ENCODE results near the gene NUP85. TPM values are rescaled to one million over a fixed set of nuclear protein-coding genes. Genes with fewer than 3 reads are reported as not detected.
A peak's percentile ranks its signal among the peaks of the same experiment; 100 is the strongest.

The NUP85 gene
- polyA plus RNA-seq, 1 of the 3 experiments (the other 2 are of a cell fraction) = 80.5 TPM

DNA sequence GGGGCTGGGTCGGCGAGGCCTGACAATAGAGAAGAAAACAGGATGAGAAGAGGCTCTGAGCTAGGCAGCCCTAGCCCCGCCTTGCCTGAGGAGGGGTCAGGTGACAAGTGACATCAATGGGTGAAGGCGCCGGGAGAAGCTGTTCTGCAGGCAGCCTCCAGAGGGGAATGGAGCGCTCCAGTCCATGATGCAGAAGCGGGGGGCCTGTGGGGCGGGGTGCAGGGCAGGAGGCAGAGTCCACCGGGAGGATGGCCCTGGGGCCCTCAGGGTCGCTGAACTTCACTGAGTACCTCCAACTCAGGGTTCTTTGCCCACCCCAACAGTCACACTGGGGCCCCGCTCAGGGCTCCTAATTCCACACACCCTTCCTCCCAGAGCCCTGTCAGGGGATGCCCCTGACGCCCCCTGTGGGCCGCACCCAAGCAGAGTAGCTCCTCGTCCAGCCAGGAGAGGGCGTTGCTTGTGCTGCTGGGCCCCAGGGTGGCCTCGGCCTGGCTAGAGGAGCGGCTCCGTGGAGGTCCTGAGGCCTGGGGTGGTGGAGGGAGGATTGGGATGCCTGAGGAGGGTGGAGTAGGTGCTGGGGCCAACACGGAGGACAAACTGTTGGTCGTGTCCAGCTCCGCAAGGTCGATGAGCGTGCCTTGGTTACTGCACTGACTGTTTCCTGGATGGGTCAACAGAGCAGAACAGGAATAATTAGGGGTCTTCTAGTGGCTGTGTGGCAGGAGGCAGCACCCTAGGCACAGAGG, 35.1 kb downstream of the NUP85 start:
- Histone ChIP-seq H3K9me2 (no peaks in the 10 kb centered on the region), H3K4me3 (ENCODE audit: low read depth in 2 of 2, low read length in 1 of 2) (no peak overlapping the region; a peak in 1 of 4 replicates), H2AFZ (ENCODE audit: low read depth) (no peak overlapping the region), H3K79me2 (ENCODE audit: insufficient read depth) (no peaks in the 10 kb centered on the region), H3K9ac (no peak overlapping the region), H3K36me3 (replicated peaks in 1 of 2; ENCODE audit: control insufficient read depth in 1 of 2, insufficient read depth in 2 of 2, low read length in 1 of 2) (peaks cover 45 to 95% of the 10 kb centered on the region in 2 experiments), H3K27ac (ENCODE audit: low read depth in 2 of 2, low read length in 1 of 2) (no peak overlapping the region), H3K4me2 (no peak overlapping the region), H3K9me3 (no peaks in the 10 kb centered on the region), H3K27me3 (ENCODE audit: insufficient read depth) (no peaks in the 10 kb centered on the region), H4K20me1 (ENCODE audit: insufficient read depth) (peaks cover 3% of the 10 kb centered on the region; the same call in 1 of the 2 replicates), H3K4me1 (ENCODE audit: control insufficient read depth in 1 of 2, insufficient read depth in 2 of 2, low read depth in 1 of 2, low read length in 1 of 2) (no peaks in the 10 kb centered on the region; a peak in 1 of 4 replicates), H3F3A (replicated peaks; ENCODE audit: insufficient read depth) (peaks cover 25% of the 10 kb centered on the region)
- ChIA-PET POLR2A (interaction anchor here (1.1 kb wide), 1 partner anchor 20 kb away, joined by 3 read pairs; no protein-coding TSS in a partner anchor), CTCF (interaction anchor here (0.5 to 11.7 kb wide), 27 partner anchors 10 to 189 kb away, joined by 3 to 136 read pairs (median 4); partner anchors contain the start of genes GGA3, MIF4GD, MRPS7 and NUP85)
- WGBS (ENCODE audit: low lambda C conversion rate) = 82% methylated on average over 20 of the region's 23 CpGs
- peak; percentile 83 for DNase-seq
- no peak for TF ChIP-seq TEAD4 (IDR thresholded peaks at IDR 0.05; ENCODE audit: borderline replicate concordance, insufficient read depth)
- TF ChIP-seq ELF1 (IDR thresholded peaks at IDR 0.05) = no peak
- peak; percentile 45 for TF ChIP-seq RAD21 (IDR thresholded peaks at IDR 0.05; ENCODE audit: low read length)
- TF ChIP-seq RFX5 (IDR thresholded peaks at IDR 0.05; ENCODE audit: low read length) = no peak
- TF ChIP-seq, protein P1, sequence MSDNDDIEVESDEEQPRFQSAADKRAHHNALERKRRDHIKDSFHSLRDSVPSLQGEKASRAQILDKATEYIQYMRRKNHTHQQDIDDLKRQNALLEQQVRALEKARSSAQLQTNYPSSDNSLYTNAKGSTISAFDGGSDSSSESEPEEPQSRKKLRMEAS (IDR thresholded peaks at IDR 0.05; ENCODE audit: low read depth) = no peak
- TF ChIP-seq RCOR1 (IDR thresholded peaks at IDR 0.05; ENCODE audit: low read length) = no peak
- TF ChIP-seq SMC3 (IDR thresholded peaks at IDR 0.05; ENCODE audit: low read depth, low read length) = peak; percentile 45
- no peak for TF ChIP-seq CHD2 (IDR thresholded peaks at IDR 0.05; ENCODE audit: low read length, partially characterized antibody)
- no peak for TF ChIP-seq FOXM1 (IDR thresholded peaks at IDR 0.05; ENCODE audit: low read depth)
- no peak for TF ChIP-seq RXRA (IDR thresholded peaks at IDR 0.05; ENCODE audit: borderline replicate concordance, low read depth)
- TF ChIP-seq YY1 (IDR thresholded peaks at IDR 0.05; ENCODE audit: low read depth) = no peak
- TF ChIP-seq NRF1 (IDR thresholded peaks at IDR 0.05; ENCODE audit: low read depth, low read length) = no peak
- TF ChIP-seq FOXJ3 (CRISPR knock-in tag; IDR thresholded peaks at IDR 0.05) = no peak
- no peak for TF ChIP-seq MEF2A (IDR thresholded peaks at IDR 0.05; ENCODE audit: borderline replicate concordance, low read depth)
- TF ChIP-seq, protein P2, sequence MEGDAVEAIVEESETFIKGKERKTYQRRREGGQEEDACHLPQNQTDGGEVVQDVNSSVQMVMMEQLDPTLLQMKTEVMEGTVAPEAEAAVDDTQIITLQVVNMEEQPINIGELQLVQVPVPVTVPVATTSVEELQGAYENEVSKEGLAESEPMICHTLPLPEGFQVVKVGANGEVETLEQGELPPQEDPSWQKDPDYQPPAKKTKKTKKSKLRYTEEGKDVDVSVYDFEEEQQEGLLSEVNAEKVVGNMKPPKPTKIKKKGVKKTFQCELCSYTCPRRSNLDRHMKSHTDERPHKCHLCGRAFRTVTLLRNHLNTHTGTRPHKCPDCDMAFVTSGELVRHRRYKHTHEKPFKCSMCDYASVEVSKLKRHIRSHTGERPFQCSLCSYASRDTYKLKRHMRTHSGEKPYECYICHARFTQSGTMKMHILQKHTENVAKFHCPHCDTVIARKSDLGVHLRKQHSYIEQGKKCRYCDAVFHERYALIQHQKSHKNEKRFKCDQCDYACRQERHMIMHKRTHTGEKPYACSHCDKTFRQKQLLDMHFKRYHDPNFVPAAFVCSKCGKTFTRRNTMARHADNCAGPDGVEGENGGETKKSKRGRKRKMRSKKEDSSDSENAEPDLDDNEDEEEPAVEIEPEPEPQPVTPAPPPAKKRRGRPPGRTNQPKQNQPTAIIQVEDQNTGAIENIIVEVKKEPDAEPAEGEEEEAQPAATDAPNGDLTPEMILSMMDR (IDR thresholded peaks at IDR 0.05) = peak; percentile 76
- TF ChIP-seq, protein P3, sequence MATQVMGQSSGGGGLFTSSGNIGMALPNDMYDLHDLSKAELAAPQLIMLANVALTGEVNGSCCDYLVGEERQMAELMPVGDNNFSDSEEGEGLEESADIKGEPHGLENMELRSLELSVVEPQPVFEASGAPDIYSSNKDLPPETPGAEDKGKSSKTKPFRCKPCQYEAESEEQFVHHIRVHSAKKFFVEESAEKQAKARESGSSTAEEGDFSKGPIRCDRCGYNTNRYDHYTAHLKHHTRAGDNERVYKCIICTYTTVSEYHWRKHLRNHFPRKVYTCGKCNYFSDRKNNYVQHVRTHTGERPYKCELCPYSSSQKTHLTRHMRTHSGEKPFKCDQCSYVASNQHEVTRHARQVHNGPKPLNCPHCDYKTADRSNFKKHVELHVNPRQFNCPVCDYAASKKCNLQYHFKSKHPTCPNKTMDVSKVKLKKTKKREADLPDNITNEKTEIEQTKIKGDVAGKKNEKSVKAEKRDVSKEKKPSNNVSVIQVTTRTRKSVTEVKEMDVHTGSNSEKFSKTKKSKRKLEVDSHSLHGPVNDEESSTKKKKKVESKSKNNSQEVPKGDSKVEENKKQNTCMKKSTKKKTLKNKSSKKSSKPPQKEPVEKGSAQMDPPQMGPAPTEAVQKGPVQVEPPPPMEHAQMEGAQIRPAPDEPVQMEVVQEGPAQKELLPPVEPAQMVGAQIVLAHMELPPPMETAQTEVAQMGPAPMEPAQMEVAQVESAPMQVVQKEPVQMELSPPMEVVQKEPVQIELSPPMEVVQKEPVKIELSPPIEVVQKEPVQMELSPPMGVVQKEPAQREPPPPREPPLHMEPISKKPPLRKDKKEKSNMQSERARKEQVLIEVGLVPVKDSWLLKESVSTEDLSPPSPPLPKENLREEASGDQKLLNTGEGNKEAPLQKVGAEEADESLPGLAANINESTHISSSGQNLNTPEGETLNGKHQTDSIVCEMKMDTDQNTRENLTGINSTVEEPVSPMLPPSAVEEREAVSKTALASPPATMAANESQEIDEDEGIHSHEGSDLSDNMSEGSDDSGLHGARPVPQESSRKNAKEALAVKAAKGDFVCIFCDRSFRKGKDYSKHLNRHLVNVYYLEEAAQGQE (IDR thresholded peaks at IDR 0.05; ENCODE audit: low read depth, low read length) = no peak
- TF ChIP-seq, protein P4, sequence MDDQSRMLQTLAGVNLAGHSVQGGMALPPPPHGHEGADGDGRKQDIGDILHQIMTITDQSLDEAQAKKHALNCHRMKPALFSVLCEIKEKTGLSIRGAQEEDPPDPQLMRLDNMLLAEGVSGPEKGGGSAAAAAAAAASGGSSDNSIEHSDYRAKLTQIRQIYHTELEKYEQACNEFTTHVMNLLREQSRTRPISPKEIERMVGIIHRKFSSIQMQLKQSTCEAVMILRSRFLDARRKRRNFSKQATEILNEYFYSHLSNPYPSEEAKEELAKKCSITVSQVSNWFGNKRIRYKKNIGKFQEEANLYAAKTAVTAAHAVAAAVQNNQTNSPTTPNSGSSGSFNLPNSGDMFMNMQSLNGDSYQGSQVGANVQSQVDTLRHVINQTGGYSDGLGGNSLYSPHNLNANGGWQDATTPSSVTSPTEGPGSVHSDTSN (IDR thresholded peaks at IDR 0.05) = no peak
- TF ChIP-seq GABPA (IDR thresholded peaks at IDR 0.05; ENCODE audit: low read depth) = no peak
- TF ChIP-seq EZH2phosphoT487 (IDR thresholded peaks at IDR 0.05; ENCODE audit: borderline replicate concordance, low read depth) = no peak
- TF ChIP-seq FOSL2 (IDR thresholded peaks at IDR 0.05; ENCODE audit: borderline replicate concordance, low read depth) = no peak
- TF ChIP-seq SIN3A (IDR thresholded peaks at IDR 0.05; ENCODE audit: borderline replicate concordance, low read depth, low read length) = no peak
- TF ChIP-seq, protein P5, sequence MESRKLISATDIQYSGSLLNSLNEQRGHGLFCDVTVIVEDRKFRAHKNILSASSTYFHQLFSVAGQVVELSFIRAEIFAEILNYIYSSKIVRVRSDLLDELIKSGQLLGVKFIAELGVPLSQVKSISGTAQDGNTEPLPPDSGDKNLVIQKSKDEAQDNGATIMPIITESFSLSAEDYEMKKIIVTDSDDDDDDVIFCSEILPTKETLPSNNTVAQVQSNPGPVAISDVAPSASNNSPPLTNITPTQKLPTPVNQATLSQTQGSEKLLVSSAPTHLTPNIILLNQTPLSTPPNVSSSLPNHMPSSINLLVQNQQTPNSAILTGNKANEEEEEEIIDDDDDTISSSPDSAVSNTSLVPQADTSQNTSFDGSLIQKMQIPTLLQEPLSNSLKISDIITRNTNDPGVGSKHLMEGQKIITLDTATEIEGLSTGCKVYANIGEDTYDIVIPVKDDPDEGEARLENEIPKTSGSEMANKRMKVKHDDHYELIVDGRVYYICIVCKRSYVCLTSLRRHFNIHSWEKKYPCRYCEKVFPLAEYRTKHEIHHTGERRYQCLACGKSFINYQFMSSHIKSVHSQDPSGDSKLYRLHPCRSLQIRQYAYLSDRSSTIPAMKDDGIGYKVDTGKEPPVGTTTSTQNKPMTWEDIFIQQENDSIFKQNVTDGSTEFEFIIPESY (IDR thresholded peaks at IDR 0.05; ENCODE audit: borderline replicate concordance, low read depth) = no peak
- no peak for TF ChIP-seq JUND (IDR thresholded peaks at IDR 0.05)
- TF ChIP-seq MXI1 (IDR thresholded peaks at IDR 0.05; ENCODE audit: low read depth, low read length) = no peak
- TF ChIP-seq POLR2AphosphoS5 (IDR thresholded peaks at IDR 0.05; ENCODE audit: low read depth, low read length) = peak; percentile 39; the same call in 1 of the 2 replicates
- TF ChIP-seq EP300 (IDR thresholded peaks at IDR 0.05; ENCODE audit: borderline replicate concordance in 1 of 2, low read depth in 1 of 2, low read length in 1 of 2) = no peak

Data from SK-N-SH (cell line).